ENCODE results near the gene RPS6KA3.

RPS6KA3 gene

GRCh38 chrX:20143561-20143960 lies 123.1 kb downstream of the RPS6KA3 start:
- ATAC-seq: no peak
- no peak for TF ChIP-seq TOX (CRISPR knock-in tag; IDR thresholded peaks at IDR 0.05; ENCODE audit: borderline replicate concordance)
- no peak for TF ChIP-seq POU6F1 (CRISPR knock-in tag; IDR thresholded peaks at IDR 0.05; ENCODE audit: borderline replicate concordance, low read depth)
- TF ChIP-seq PPARA (CRISPR knock-in tag; IDR thresholded peaks at IDR 0.05; ENCODE audit: borderline replicate concordance): no peak
- TF ChIP-seq ZNF565 (CRISPR knock-in tag; conservative IDR thresholded peaks at IDR 0.05; ENCODE audit: low read depth): no peak

- no peak for TF ChIP-seq GLIS3 (CRISPR knock-in tag; IDR thresholded peaks at IDR 0.05)
- TF ChIP-seq CREB5 (CRISPR knock-in tag; IDR thresholded peaks at IDR 0.05; ENCODE audit: low read depth): no peak
- no peak for TF ChIP-seq PPARA (CRISPR knock-in tag; IDR thresholded peaks at IDR 0.05; ENCODE audit: borderline replicate concordance)
- no peak for TF ChIP-seq PATZ1 (CRISPR knock-in tag; IDR thresholded peaks at IDR 0.05; ENCODE audit: borderline replicate concordance)
- no peak for TF ChIP-seq ARNTL (CRISPR knock-in tag; IDR thresholded peaks at IDR 0.05; ENCODE audit: borderline replicate concordance, low read depth)
- no peak for TF ChIP-seq TSHZ2 (CRISPR knock-in tag; IDR thresholded peaks at IDR 0.05)
- no peak for TF ChIP-seq TOX (CRISPR knock-in tag; IDR thresholded peaks at IDR 0.05; ENCODE audit: borderline replicate concordance)
- TF ChIP-seq ZNF70 (CRISPR knock-in tag; IDR thresholded peaks at IDR 0.05): no peak
- TF ChIP-seq ZC3H10 (CRISPR knock-in tag; IDR thresholded peaks at IDR 0.05): no peak
- TF ChIP-seq CSDC2 (CRISPR knock-in tag; IDR thresholded peaks at IDR 0.05): no peak
- no peak for TF ChIP-seq POU6F1 (CRISPR knock-in tag; IDR thresholded peaks at IDR 0.05; ENCODE audit: borderline replicate concordance, low read depth)
- no peak for TF ChIP-seq ISL1 (CRISPR knock-in tag; IDR thresholded peaks at IDR 0.05)
- no peak for TF ChIP-seq RARB (CRISPR knock-in tag; IDR thresholded peaks at IDR 0.05)
- TF ChIP-seq SNAI2 (CRISPR knock-in tag; IDR thresholded peaks at IDR 0.05): no peak
- no peak for TF ChIP-seq ESRRG (CRISPR knock-in tag; IDR thresholded peaks at IDR 0.05)
- no peak for TF ChIP-seq CSRNP3 (CRISPR knock-in tag; IDR thresholded peaks at IDR 0.05)
- no peak for TF ChIP-seq BACH2 (CRISPR knock-in tag; IDR thresholded peaks at IDR 0.05; ENCODE audit: borderline replicate concordance)
Measured at GRCh38 chrX:20143111-20143510, 123.6 kb downstream of the RPS6KA3 start.

More at GRCh38 chrX:20143111-20143510, 123.6 kb downstream of the RPS6KA3 start:
- no peak for ATAC-seq
